Right lobe of liver (tissue), 6 donors: Measurements from ENCODE around the gene ACBD6. TPM values are rescaled to one million over a fixed set of nuclear protein-coding genes. Genes with fewer than 3 reads are reported as not detected.

Source experiments
- ATAC-seq, 4 donors: fragments of 200-7000 bp; cut with Tn5 transposase; one replicate each; pipeline ENCODE4 v1.9.1; 2020; ENCODE audit warnings: mild to moderate bottlenecking in 4 of 4, moderate library complexity in 4 of 4
- DNase-seq, 3 donors: peaks; one replicate each; pipeline ENCODE4 v3.0.0-alpha.2; 2020
- H3K27ac ChIP-seq, 3 donors: fragments of 200-600 bp; one replicate each; pipeline ENCODE4 v1.8.0; 2022
- H3K27me3 ChIP-seq, 2 donors: fragments of 200-600 bp; one replicate each; pipeline ENCODE4 v1.8.0; 2022
- H3K36me3 ChIP-seq, 4 donors: fragments of 200-600 bp; sonication (generic) in 1 of 4; one replicate each; pipeline versions ENCODE4 v1.5.1 to v1.8.0; 2017 to 2022; ENCODE audit warnings: control low read depth in 1 of 4
- H3K4me1 ChIP-seq, 4 donors: fragments of 200-600 bp; sonication (generic) in 1 of 4; one replicate each; pipeline versions ENCODE4 v1.5.1 to v1.8.0; 2017 to 2022; ENCODE audit warnings: control low read depth in 1 of 4
- H3K4me3 ChIP-seq, 3 donors: fragments of 200-600 bp; one replicate each; pipeline ENCODE4 v1.8.0; 2022
- H3K9me3 ChIP-seq, 4 donors: fragments of 200-600 bp; sonication (generic) in 1 of 4; one replicate each; pipeline versions ENCODE4 v1.5.1 to v1.8.0; 2017 to 2022; ENCODE audit warnings: control low read depth in 1 of 4
- POLR2A ChIP-seq: fragments of 450-650 bp; IDR thresholded peaks from one replicate; pipeline ENCODE4 v1.6.1; 2017; ENCODE audit warnings: antibody characterized with exemption, mild to moderate bottlenecking
- WGBS: methylation state at CpG from one replicate; pipeline ENCODE4 v1.1.6; 2018; ENCODE audit warnings: low coverage, low lambda C conversion rate; ENCODE audit not compliant: insufficient coverage; ENCODE audit errors: missing lambda C conversion rate; 5-methylcytosine and 5-hydroxymethylcytosine counted together
- intact Hi-C, 2 donors: fragments of 100-400 bp; cut with DNase I; formaldehyde crosslinking; loops; one replicate each; pipeline versions ENCODE4 v1.11.2 to v1.14.1; 2022
- total RNA-seq, 6 experiments: library from RNA; depleted of rRNA in 2 of 6; stranded (reverse); fragments of >200 nt in 2 of 6; fragmentation: NEBNext Ultra II Directional in 3 of 6; extraction: Animal tissue kit (Norgen Biotek cat#: 25700) in 3 of 6; gene quantifications; one replicate each; pipeline versions ENCODE4 v1.1.0 to v1.2.4, GENCODE V29; 2016 to 2023
- TF ChIP-seq, protein P1 (sequence below), 4 donors: fragments of 200-600 bp in 3 of 4; fragments of 450-650 bp in 1 of 4; IDR thresholded peaks; one replicate each; pipeline versions ENCODE4 v1.5.1 to v1.8.0; 2016 to 2022; ENCODE audit warnings: antibody characterized with exemption in 4 of 4, mild to moderate bottlenecking in 2 of 4
- donor health status: DM: no; HTN: yes; CAD: no.
- donor health status: DM: no; HTN: no; CAD: no.
- donor health status: DM: no; HTN: no; CAD: no.
- donor health status: DM: no; HTN: yes; CAD: no.
- donor health status: DM: no; HTN: yes; CAD: no.

Gene ACBD6
- total RNA-seq, 6 experiments from 2014 or later = 9.5 to 18.9 (median 11.5) TPM

- no peak for DNase-seq
- Histone ChIP-seq H3K27me3 (no peaks in the 10 kb centered on the region), H3K4me1 (no peaks in the 10 kb centered on the region), H3K4me3 (no peak overlapping the region), H3K9me3 (no peaks in the 10 kb centered on the region), H3K27ac (no peak overlapping the region), H3K36me3 (no peaks in the 10 kb centered on the region)
- no peak for ATAC-seq
- 95% methylated on average over 4 of the region's 4 CpGs for WGBS
- intact Hi-C loops = no loop called here
- TF ChIP-seq POLR2A = no peak
- TF ChIP-seq, protein P1, sequence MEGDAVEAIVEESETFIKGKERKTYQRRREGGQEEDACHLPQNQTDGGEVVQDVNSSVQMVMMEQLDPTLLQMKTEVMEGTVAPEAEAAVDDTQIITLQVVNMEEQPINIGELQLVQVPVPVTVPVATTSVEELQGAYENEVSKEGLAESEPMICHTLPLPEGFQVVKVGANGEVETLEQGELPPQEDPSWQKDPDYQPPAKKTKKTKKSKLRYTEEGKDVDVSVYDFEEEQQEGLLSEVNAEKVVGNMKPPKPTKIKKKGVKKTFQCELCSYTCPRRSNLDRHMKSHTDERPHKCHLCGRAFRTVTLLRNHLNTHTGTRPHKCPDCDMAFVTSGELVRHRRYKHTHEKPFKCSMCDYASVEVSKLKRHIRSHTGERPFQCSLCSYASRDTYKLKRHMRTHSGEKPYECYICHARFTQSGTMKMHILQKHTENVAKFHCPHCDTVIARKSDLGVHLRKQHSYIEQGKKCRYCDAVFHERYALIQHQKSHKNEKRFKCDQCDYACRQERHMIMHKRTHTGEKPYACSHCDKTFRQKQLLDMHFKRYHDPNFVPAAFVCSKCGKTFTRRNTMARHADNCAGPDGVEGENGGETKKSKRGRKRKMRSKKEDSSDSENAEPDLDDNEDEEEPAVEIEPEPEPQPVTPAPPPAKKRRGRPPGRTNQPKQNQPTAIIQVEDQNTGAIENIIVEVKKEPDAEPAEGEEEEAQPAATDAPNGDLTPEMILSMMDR (IDR thresholded peaks at IDR 0.05) = no peak
Measured at GRCh38 chr1:180386745-180387367, 115.5 kb downstream of the ACBD6 start.

DNA sequence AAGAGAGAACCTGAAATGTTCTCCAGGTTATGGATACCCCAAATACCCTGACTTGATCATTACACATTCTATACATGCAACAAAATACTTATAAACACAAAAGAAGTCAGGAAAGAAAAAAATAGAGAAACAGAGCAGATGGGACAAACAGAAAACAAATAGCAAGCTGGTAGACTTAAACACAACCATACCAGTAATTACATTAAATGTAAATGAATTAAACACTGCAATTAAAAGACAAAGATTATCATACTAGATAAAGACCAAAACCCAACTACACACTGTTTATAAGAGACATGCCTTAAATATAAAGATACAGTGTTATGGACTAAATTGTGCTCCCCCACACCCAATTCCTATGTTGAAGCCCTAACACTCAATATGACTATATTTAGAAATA is 117.2 kb downstream of the ACBD6 start:
- Histone ChIP-seq H3K27me3 (no peaks in the 10 kb centered on the region), H3K27ac (no peak overlapping the region), H3K36me3 (no peaks in the 10 kb centered on the region), H3K4me1 (no peaks in the 10 kb centered on the region), H3K4me3 (no peak overlapping the region), H3K9me3 (peaks cover 0 to 5% (median 0%) of the 10 kb centered on the region in 4 donors)
- no peak for TF ChIP-seq POLR2A
- TF ChIP-seq, protein P1 (IDR thresholded peaks at IDR 0.05) = no peak
- intact Hi-C loops = no loop called here
- DNase-seq = no peak
- no peak for ATAC-seq

DNA sequence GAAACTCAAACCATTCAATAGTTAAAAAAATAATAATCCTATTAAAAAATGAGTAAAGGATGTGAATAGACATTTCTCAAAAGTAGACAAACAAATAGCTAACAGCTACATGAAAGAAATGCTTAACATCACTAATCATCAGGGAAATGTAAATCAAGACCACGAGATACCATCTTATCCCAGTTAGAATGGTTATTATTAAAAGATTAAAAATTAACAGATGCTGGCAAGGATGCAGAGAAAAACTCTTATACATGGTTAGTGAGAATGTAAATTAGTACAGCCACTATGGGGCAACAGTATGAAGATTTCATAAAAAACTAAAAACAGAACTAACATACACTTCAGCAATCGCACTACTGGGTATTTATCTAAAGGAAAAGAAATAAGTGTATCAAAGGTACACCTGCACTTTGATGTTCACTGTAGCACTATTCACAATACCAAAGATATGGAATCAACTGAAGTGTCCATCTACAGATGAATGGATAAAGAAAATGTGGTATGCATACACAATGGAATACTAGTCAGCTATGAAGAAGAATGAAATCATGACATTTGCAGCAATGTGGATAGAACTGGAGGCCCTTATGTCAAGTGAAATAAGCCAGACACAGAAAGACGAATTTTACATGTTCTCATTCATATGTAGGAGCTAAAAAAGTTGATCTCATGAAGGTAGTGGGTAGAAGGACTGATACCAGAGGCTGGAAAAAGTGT is 117.9 kb downstream of the ACBD6 start:
- H3K4me1 ChIP-seq = no peaks in the 10 kb centered on the region
- no peak for ATAC-seq
- 87% methylated on average over 3 of the region's 3 CpGs for WGBS
- DNase-seq = no peak
- peaks cover 0 to 12% (median 0%) of the 10 kb centered on the region in 4 donors for H3K9me3 ChIP-seq
- no peak overlapping the region for H3K4me3 ChIP-seq
- no peaks in the 10 kb centered on the region for H3K36me3 ChIP-seq
- H3K27ac ChIP-seq = no peak overlapping the region
- intact Hi-C loops = no loop called here
- TF ChIP-seq, protein P1 (IDR thresholded peaks at IDR 0.05) = no peak
- no peak for TF ChIP-seq POLR2A
- no peaks in the 10 kb centered on the region for H3K27me3 ChIP-seq

GRCh38 chr1:180382326-180383115 is 119.9 kb downstream of the ACBD6 start:
- intact Hi-C loops = no loop called here
- H3K4me1 ChIP-seq = no peaks in the 10 kb centered on the region
- TF ChIP-seq POLR2A = no peak
- TF ChIP-seq, protein P1 (IDR thresholded peaks at IDR 0.05) = no peak
- ATAC-seq (no peak), DNase-seq (no peak)
- peaks cover 0 to 12% (median 0%) of the 10 kb centered on the region in 4 donors for H3K9me3 ChIP-seq
- no peaks in the 10 kb centered on the region for H3K36me3 ChIP-seq
- H3K27me3 ChIP-seq = no peaks in the 10 kb centered on the region
- no peak overlapping the region for H3K4me3 ChIP-seq
- H3K27ac ChIP-seq = no peak overlapping the region
- WGBS = 77% methylated on average over 5 of the region's 5 CpGs
